ENCODE measurements around the gene TMEM187.
A peak's percentile ranks its signal among the peaks of the same experiment; 100 is the strongest.
"Not testable (repeated sequence)": the region's sequence is repeated elsewhere in the genome, so short reads cannot be mapped to it uniquely, and the experiment has no call there.

TMEM187 gene

GRCh38 chrX:153973127-153974002 is 811 bp downstream of the TMEM187 start:
- no peak for DNase-seq

DNA sequence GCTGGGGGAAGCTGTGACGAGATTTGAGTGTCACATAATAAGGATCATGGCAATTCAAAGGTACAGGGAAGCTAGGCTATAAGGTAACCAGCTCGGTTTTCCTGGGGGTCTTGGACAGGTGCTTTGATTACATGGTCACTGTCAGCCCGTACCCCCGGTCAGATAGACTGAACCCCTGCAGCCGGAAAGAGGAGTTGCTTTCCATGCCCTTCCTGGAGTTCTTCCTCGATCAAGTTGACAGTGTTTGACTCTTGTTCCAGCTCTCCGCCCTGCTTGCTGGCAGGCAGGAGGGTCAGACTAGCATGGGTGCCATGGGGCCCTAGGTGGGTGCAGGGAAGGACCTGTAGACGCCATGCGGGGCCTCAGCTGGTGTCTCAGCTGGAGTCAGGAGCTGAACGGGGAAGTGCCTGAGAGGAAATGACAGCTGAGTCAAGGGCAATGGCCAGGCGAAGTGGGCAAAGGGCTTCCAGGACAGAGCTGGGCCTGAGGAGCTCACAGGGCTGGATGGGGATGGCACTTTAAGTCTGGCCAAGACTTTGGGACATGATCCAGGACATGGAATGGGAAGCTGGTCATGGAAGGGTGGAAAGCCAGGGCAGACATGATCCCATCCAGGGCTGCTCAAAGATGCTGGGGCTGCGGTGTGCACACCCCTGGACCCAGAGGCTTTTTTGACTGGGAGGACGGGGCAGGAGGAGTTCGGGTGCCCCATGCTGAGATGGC is 1.6 kb downstream of the TMEM187 start:
- peak; percentile 40 for DNase-seq

DNA sequence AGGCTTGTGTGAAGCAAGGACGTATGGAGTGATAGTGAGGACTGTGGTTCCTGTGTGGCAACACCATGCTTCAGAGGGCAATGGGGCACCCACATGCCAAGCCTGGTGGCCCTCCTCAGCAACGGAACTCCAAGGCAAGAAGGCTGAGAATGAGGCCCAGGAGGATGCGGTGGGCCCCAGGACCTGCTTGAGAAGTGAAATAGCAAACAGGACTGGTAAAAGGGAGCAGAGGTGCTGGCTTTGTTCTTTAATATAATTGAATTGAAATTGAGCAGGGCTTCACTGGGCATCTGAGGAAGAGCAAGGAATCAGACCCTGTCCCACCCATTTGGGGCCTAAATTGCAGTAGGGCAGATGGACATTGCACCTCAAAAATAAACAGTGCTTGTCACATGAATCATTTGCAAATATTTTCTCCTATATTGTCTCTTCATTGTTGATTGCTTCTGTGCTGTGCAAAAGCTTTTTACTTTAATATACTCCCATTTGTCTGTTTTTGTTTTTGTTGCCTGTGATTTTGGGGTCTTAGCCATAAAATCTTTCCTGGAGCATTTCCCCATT is 2.3 kb downstream of the TMEM187 start:
- DNase-seq, result no peak

DNA sequence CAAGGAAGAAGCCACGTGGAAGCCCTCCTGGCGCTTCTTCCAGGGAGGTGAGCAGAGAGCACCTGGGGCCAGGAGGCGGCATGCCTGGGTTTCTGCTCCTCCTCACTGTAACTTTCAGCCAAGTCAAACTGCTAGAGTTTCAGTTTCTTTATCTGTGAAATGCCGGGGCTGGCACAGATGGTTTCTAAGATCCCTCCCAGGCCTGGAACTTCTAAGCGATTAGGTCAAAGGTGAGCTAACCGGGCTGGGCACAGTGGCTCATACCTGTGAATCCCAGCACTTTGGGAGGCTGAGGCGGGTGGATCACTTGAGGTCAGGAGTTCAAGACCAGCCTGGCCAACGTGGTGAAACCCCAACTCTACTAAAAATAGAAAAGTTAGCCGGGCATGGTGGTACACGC is 7.8 kb downstream of the TMEM187 start:
- not testable (repeated sequence) for DNase-seq

GRCh38 chrX:153981231-153981630 is 8.7 kb downstream of the TMEM187 start:
- no peak for DNase-seq

GRCh38 chrX:153981771-153982533 is 9.4 kb downstream of the TMEM187 start:
- peak; percentile 67 for DNase-seq

DNA sequence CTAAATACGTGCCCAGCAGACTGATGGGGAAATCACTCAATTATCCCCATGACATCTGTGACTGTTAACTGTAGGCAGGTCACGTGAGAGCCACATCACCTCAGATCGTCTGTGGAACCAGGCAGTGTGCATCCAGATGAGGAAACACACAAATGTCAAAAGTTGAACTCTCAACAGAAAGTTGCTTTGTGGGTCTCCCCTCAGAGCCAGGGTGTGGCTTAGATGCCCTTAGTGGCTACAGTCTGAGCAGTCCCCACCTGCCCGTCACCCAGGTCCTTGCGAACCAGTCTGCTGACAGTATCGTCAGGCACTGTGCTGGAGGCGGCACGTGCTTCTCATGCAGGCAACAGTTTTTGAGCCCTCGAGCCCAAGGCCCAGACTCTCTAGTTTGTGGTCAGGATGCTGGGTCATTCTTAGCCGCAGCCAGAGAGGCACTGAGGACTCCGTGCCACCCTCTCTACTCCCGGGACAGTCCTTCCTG is 10.8 kb downstream of the TMEM187 start:
- peak; percentile 81 for DNase-seq

- no peak for DNase-seq
These were observed 12.0 kb downstream of the TMEM187 start for GRCh38 chrX:153984351-153985178.

GRCh38 chrX:153988493-153988892 is 15.9 kb downstream of the TMEM187 start:
- no peak for DNase-seq

DNA sequence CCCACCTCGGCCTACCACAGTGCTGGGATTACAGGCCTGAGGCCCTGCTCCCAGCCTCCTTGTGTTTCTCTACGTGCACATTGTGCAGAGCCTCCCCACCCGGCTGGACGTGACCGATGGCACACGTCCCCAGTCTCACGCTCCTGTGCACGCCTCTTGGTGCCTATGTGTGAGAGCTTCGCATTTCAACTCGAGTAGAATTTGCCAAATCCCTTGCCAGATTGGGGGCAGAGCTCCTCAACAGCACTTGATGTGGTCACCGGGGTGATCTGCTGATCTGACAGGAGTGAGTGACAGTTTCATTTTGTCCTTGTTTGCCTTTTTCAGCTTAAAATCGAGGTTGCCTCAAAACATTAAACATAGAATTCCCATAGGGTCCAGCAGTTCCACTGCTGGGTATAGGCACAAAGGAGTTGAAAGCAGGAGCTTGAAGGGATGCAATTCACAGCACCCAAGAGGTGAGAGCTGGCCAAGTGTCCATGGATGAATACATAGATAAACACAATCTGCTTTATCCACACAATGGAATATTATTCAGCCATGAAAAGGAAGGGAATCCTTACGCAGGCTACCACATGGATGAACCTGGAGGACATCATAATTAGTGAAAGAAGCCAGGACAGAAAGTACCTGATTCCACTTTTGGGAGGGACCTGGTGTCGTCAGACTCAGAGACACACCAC is 17.6 kb downstream of the TMEM187 start:
- DNase-seq, result no peak

DNA sequence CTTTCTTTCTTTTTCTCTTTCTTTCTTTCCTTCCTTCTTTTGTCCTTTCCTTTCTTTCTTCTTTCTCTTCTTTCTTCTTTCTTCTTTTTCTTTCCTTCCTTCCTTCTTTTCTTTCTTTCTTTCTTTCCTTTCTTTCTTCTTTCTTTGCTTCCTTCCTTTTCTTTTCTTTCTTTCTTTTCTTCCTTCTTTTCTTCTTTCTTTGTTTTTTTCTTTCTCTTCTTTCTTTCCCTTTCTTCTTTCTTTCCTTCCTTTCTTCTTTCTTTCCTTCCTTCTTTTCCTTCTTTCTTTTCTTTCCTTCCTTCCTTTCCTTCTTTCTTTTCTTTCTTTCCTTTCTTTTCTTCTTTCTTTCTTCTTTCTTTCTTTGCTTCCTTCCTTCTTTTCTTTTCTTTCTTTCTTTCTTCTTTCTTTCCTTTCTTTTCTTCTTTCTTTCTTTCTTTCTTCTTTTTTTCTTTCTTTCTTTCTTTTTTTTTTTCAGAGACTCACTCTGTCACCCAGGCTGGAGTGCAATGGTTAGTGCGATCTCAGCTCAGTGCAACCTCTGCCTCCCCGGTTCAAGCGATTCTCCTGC is 18.5 kb downstream of the TMEM187 start:
- DNase-seq, result no peak

- no peak for DNase-seq
These were observed 19.6 kb downstream of the TMEM187 start for GRCh38 chrX:153992180-153992579.

DNA sequence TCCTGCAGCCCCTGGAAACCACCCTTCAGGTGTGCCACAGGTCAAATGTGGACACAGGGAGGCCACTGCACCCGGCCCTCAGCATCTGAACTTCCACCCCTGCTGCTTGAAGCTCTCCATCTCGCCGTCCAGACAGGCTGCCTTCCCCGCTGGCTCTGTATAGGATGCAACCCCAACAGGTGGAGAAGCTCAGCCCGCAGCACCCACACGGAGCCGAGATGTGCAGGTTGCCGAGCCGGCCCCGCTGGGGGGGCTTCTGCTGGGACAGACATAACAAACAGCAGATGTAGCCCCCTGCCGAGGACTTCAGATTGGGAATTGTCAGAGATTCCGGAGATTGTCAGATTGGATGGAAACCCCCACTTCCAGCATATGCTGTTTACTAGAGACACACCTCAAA is 20.5 kb downstream of the TMEM187 start:
- DNase-seq, result no peak

DNA sequence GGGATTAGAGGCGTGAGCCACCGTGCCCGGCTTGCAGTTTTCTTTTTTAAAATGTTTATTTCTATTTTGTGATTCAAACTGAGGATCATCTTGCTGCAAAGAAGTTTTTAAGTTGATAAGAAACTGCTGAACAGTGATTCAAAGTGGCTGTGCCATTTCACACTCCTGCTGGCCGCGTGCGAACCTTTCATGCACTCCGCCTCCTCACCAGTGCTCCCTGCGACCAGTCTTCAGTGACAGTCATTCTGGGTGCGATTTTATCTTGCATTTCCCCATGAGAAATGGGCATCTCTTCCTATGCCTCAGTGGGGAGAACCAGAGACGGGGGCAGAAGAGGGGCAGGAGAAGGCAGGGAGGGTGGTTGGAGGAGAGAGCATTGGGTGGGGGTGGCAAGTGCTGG is 21.4 kb downstream of the TMEM187 start:
- DNase-seq, result no peak

DNA sequence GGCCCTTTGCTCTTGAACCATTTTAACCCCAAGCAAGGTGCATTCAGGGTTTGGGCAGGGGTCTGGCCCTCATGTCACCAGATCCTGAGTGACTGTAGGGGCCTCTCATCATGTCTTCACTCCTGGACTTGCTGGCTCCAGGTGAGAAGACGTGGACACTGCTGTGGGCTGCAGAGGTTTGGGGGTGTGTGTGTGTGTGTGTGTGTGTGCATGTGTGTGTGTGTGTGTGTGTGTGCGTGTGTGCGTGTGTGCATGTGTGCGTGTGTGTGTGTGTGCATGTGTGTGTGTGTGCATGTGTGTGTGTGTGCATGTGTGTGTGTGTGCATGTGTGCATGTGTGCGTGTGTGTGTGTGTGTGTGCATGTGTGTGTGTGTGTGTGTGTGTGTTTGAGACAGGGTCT is 21.8 kb downstream of the TMEM187 start:
- DNase-seq, result not testable (repeated sequence)

DNA sequence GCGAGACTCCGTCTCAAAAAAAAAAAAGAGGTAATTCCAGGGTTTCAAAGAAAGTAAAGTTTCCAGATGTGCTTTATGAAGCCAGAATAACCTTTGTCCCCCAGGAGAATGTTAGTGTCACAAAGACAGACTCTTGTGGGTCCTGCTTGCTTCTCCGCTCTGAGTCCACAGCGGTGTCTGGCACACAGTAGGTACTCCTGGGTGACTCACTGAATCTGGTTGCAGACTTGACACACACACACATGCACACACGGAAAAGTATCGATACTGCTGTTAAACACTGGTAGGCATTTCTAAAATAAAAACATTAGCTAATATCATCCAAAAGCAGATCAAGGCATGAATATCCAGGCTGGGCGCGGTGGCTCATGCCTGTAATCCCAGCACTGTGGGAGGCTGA is 22.9 kb downstream of the TMEM187 start:
- DNase-seq, result no peak

DNA sequence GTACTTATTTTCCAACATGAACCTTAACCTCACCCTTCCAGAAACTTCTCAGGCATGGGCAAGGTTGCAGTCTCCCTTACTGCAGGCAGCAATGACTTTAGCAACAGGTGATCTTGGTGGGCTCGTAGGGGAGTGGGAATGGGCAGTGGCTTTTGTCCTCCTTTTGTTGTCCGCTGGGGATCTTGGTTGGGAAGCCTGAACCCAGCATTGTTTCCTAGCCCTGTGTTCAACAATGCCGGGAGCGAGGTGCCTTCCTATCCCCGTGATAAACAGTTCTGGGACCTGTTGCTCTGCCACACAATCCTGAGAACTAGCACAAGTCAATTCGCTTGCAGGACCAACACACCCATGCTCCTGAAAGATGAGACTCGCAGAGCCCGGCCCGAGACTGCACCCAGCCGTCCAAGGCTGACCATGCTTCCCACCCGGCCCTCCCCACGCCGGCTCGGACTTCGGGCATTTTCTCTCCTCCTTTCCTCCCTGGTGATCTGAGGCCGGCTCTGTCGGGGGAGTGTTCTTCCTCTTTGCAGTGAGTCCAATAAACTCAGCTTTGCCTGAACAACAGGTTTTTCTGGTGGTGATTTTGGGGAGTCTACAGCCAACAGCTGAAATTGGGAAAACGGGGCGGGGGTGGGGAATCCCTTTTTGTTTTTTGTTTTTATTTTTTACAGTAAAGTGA is 26.9 kb downstream of the TMEM187 start:
- no peak for DNase-seq

DNA sequence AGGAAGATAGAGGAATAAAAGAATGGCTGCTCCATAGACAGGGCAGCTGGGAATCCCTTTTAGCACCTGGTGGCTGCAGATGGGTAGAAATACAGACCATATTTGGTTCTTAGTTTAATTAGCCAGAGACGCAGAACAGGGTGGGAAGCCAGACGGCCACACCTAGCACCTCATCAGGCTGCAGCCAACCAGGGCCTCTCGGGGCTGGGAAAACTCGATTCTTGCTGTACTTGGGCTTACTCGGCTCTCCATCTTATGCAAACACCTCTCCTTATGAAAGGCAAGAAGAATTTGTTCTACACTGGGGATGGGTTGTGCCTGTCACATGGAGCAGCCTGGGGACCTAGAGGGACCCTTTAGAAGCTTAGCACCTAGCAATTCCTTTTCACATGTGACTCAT is 27.5 kb downstream of the TMEM187 start:
- DNase-seq, result no peak

DNA sequence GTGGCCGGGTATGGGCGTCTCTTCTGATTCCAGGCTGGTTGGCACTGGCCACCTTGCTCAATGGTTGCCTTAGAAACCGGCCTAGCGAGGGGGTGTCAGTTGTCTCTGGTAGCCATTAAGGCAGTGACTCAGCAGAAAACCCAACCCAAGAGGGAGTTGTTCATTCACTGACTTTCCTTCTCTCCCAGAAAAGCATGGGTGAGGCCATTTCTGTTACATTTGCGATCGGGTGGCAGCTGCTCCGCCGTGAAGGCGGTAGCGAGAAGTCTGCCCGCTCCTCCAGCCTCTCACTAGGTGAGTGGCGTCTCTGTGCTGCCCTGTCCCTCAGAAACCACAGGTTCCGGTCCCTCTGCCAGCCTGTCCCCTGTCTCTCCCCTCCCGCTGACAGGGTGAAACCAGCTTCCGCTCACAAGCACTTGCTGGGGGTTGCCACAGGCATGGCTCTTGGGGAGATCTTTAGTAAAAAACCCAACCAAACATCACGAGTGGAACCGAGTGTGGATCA is 29.7 kb downstream of the TMEM187 start:
- peak; percentile 82 for DNase-seq

GRCh38 chrX:154004315-154004714 is 31.8 kb downstream of the TMEM187 start:
- no peak for DNase-seq

Data from inflammatory macrophage treated with lipopolysaccharide for 4 hours (primary cell).